ENCODE results near the gene DEPDC5.

DNA sequence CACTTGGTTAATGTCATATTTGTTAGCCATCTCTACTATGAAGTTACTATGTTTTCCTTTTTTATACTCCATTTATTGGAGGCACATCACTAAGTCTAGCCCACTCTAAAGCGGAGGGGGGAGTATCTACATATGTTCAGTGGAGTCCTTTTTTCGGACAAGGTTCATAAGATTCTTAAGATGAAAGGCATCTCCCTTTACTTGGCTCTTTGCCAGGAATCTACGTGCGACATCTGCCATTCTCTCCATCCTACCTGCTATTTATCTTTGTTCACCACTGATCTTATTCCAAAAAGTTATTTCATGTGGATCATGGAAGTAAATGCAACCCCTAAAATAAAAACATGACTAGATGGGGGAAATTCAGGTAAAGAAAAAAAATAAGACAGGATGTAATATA is 113.1 kb downstream of the DEPDC5 start:
- TF ChIP-seq, protein P1, sequence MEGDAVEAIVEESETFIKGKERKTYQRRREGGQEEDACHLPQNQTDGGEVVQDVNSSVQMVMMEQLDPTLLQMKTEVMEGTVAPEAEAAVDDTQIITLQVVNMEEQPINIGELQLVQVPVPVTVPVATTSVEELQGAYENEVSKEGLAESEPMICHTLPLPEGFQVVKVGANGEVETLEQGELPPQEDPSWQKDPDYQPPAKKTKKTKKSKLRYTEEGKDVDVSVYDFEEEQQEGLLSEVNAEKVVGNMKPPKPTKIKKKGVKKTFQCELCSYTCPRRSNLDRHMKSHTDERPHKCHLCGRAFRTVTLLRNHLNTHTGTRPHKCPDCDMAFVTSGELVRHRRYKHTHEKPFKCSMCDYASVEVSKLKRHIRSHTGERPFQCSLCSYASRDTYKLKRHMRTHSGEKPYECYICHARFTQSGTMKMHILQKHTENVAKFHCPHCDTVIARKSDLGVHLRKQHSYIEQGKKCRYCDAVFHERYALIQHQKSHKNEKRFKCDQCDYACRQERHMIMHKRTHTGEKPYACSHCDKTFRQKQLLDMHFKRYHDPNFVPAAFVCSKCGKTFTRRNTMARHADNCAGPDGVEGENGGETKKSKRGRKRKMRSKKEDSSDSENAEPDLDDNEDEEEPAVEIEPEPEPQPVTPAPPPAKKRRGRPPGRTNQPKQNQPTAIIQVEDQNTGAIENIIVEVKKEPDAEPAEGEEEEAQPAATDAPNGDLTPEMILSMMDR (IDR thresholded peaks at IDR 0.05) = no peak
- TF ChIP-seq EZH2 (IDR thresholded peaks at IDR 0.05) = no peak

Data from neural progenitor cell (in vitro differentiated cells).